GM23248 (cell line): ENCODE data around the gene ZCCHC2. TPM values are rescaled to one million over a fixed set of nuclear protein-coding genes. Genes with fewer than 3 reads are reported as not detected.

ENCODE experiments used
- DNase-seq: peaks from one replicate; pipeline ENCODE4 v3.0.0-alpha.2; 2015
- H2AFZ ChIP-seq: fragments of 200-600 bp; sonication (generic); 2 replicates; pipeline ENCODE4 v1.6.1; 2016; ENCODE audit warnings: antibody characterized with exemption
- H3F3A ChIP-seq: fragments of 200-600 bp; sonication (generic); 2 replicates; pipeline ENCODE4 v1.6.1; 2016; ENCODE audit warnings: mild to moderate bottlenecking, antibody characterized with exemption, mixed run types; ENCODE audit not compliant: insufficient read depth
- H3K27ac ChIP-seq: fragments of 200-600 bp; sonication (generic); 2 replicates; pipeline ENCODE4 v1.5.1; 2016; ENCODE audit warnings: mild to moderate bottlenecking
- H3K27me3 ChIP-seq: fragments of 200-600 bp; sonication (generic); replicated peaks from 2 replicates; pipeline ENCODE4 v1.6.1; 2016; ENCODE audit warnings: mild to moderate bottlenecking; ENCODE audit not compliant: insufficient read depth
- H3K36me3 ChIP-seq: fragments of 200-600 bp; sonication (generic); 2 replicates; pipeline ENCODE4 v1.6.1; 2016; ENCODE audit warnings: low read depth, mild to moderate bottlenecking
- H3K4me1 ChIP-seq: fragments of 200-600 bp; sonication (generic); 2 replicates; pipeline ENCODE4 v1.6.1; 2016; ENCODE audit warnings: mild to moderate bottlenecking; ENCODE audit not compliant: insufficient read depth
- H3K4me2 ChIP-seq: fragments of 200-600 bp; sonication (generic); one replicate; pipeline ENCODE4 v1.6.1; 2016; ENCODE audit warnings: mild to moderate bottlenecking; ENCODE audit not compliant: unreplicated experiment
- H3K4me3 ChIP-seq: fragments of 200-600 bp; sonication (generic); 2 replicates; pipeline ENCODE4 v1.5.1; 2016; ENCODE audit warnings: mild to moderate bottlenecking
- H3K79me2 ChIP-seq: fragments of 200-600 bp; sonication (generic); 2 replicates; pipeline ENCODE4 v1.6.1; 2016; ENCODE audit warnings: mild to moderate bottlenecking; ENCODE audit not compliant: insufficient read depth
- H3K9ac ChIP-seq: fragments of 200-600 bp; sonication (generic); 2 replicates; pipeline ENCODE4 v1.6.1; 2016; ENCODE audit warnings: mild to moderate bottlenecking
- H3K9me2 ChIP-seq: fragments of 200-600 bp; sonication (generic); 2 replicates; pipeline ENCODE4 v1.6.1; 2016; ENCODE audit warnings: mixed run types, mild to moderate bottlenecking, moderate library complexity; ENCODE audit not compliant: insufficient read depth
- H3K9me3 ChIP-seq: fragments of 200-600 bp; sonication (generic); one replicate; pipeline ENCODE4 v1.6.1; 2017; ENCODE audit warnings: low read depth
- H4K20me1 ChIP-seq: fragments of 200-600 bp; sonication (generic); 2 replicates; pipeline ENCODE4 v1.6.0; 2016; ENCODE audit not compliant: insufficient read depth
- EZH2 ChIP-seq: fragments of 200-600 bp; sonication (generic); IDR thresholded peaks from 2 replicates; pipeline ENCODE4 v1.6.1; 2018; ENCODE audit warnings: antibody characterized with exemption, mild to moderate bottlenecking; ENCODE audit not compliant: insufficient read depth, poor library complexity, severe bottlenecking
- EZH2phosphoT487 ChIP-seq: fragments of 200-600 bp; sonication (generic); IDR thresholded peaks from 2 replicates; pipeline ENCODE4 v1.6.1; 2018; ENCODE audit warnings: antibody characterized with exemption, moderate library complexity, mild to moderate bottlenecking, low read depth; ENCODE audit not compliant: insufficient read depth
- WGBS, 2 experiments: methylation state at CpG; one replicate each; pipeline ENCODE4 v1.1.6; 2015 to 2017; ENCODE audit warnings: low lambda C conversion rate in 2 of 2, low coverage in 1 of 2; ENCODE audit errors: missing lambda C conversion rate in 2 of 2; 5-methylcytosine and 5-hydroxymethylcytosine counted together
- in situ Hi-C: fragments of 300-500 bp; cut with MboI; formaldehyde crosslinking; loops from 2 replicates; pipeline ENCODE4 v1.15.0; 2020
- polyA plus RNA-seq: library from polyadenylated mRNA; unstranded; fragments of >200 nt; fragmentation: Nextera tagmentation; extraction: Ambion mirVana; gene quantifications from 2 replicates; pipeline ENCODE4 v1.2.1, GENCODE V29; 2016
- total RNA-seq: library from RNA; depleted of rRNA; stranded (reverse); fragments of >200 nt; shearing (Covaris generic); gene quantifications from 2 replicates; pipeline ENCODE4 v1.2.3, GENCODE V29; 2014

The ZCCHC2 gene
- total and polyA plus RNA-seq, 2 experiments from 2014 or later: 0.81 to 1.7 TPM

- Histone ChIP-seq H3K79me2 (no peaks in the 10 kb centered on the region), H3K4me2 (no peak overlapping the region), H3K9me2 (no peaks in the 10 kb centered on the region), H2AFZ (no peak overlapping the region), H3K4me1 (no peaks in the 10 kb centered on the region), H3K27ac (no peak overlapping the region), H3K36me3 (peaks cover 9% of the 10 kb centered on the region), H3K4me3 (no peak overlapping the region), H3K9me3 (no peaks in the 10 kb centered on the region), H3K9ac (no peak overlapping the region), H3K27me3 (no peaks in the 10 kb centered on the region), H4K20me1 (no peaks in the 10 kb centered on the region), H3F3A (no peaks in the 10 kb centered on the region)
- 72 to 79% methylated on average over 2 of the region's 2 CpGs for WGBS, 2 experiments
- TF ChIP-seq EZH2phosphoT487: no peak
- TF ChIP-seq EZH2: no peak
- DNase-seq: no peak
- in situ Hi-C loops: no loop called here
Observed at GRCh38 chr18:62577765-62578164, 54.9 kb downstream of the ZCCHC2 start.

DNA sequence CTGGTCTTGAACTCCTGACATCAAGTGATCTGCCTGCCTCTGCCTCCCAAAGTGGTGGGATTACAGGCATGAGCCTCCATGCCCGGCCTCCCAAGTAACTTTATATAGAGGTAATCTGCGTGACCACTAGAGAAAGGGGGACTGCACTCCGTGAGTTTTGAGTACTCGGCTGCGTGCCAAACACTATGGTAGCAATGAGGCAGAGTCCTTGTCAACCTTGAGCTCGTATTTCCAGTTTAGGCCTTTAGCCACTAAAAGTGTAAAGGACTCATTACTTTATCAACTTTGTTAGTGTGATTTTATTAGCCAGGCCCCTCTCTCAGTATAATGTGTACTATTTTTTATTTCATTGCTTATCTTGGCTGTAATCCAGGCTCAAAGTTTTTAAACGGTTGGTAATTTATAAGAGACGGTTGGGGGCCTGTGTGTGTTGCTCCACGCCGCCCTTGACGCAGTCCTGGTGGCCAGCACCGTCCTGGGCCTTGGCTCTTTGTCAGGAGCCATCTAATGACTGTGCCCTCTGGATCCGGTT lies 56.2 kb downstream of the ZCCHC2 start:
- Histone ChIP-seq H4K20me1 (no peaks in the 10 kb centered on the region), H3K4me3 (no peak overlapping the region), H3K9me2 (no peaks in the 10 kb centered on the region), H3F3A (no peaks in the 10 kb centered on the region), H3K9ac (no peak overlapping the region), H3K4me1 (no peaks in the 10 kb centered on the region), H2AFZ (no peak overlapping the region), H3K9me3 (no peaks in the 10 kb centered on the region), H3K36me3 (peaks cover 9% of the 10 kb centered on the region), H3K27ac (no peak overlapping the region), H3K79me2 (no peaks in the 10 kb centered on the region), H3K4me2 (no peak overlapping the region), H3K27me3 (no peaks in the 10 kb centered on the region)
- in situ Hi-C loops: no loop called here
- TF ChIP-seq EZH2 (no peak), EZH2phosphoT487 (no peak)
- WGBS, 2 experiments: 82 to 83% methylated on average over 13 of the region's 13 CpGs
- DNase-seq: no peak

- Histone ChIP-seq H4K20me1 (no peaks in the 10 kb centered on the region), H3K4me2 (no peak overlapping the region), H3K9me2 (no peaks in the 10 kb centered on the region), H3K4me3 (no peak overlapping the region), H3K27me3 (no peaks in the 10 kb centered on the region), H3K9me3 (no peaks in the 10 kb centered on the region), H3K36me3 (no peaks in the 10 kb centered on the region), H3K79me2 (no peaks in the 10 kb centered on the region), H3K27ac (no peak overlapping the region), H2AFZ (no peak overlapping the region), H3K9ac (no peak overlapping the region), H3K4me1 (peaks cover 3% of the 10 kb centered on the region; the same call in 1 of the 2 replicates), H3F3A (no peaks in the 10 kb centered on the region)
- 100% methylated on average over 2 of the region's 2 CpGs for WGBS, 2 experiments
- no peak for DNase-seq
- in situ Hi-C loops: no loop called here
- TF ChIP-seq EZH2phosphoT487 (no peak), EZH2 (no peak)
Observed at GRCh38 chr18:62583376-62583775, 60.6 kb downstream of the ZCCHC2 start.

DNA sequence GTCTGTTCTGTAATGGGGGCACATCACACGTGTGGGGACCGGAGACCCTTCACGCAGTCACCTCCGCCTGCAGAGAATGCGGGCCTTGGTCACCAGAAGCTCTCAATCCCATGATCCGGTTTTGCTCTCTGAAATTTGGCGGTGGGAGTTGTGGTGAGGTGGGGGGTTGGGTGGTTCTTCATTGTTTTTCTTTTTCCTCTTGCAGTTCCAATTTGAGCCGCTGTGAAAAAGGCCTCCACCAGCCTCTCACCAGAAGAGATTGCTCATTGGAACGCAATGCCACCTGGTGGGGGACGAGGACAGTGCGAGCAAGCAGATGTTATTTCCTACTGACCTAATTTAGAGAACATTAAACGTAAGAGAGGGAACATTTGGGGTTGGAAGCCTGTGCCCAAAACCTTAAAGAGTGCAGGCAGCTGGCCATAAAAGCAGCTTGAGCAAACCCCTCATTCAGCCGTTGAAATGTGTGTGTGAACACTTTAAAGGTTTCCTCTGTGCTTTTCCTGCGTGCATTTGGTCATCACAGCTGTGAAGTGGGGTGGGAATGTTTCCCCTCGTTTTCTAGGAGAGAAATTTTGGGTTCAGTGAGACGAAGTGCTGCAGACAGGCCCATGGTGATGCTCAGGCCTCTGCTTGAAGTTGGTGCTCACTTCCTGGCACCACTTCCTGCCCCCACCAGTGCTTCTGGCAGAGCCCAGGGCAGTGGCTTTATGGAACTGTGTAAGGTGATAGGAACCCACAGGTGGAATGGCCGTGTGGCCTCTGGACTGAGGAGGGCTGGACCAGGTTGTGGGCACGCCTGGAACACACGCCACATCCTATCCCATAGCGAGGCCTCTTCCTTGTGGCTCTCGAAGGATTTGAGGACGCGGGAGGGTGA lies 61.7 kb downstream of the ZCCHC2 start:
- WGBS, 2 experiments: 38 to 40% methylated on average over 23 of the region's 23 CpGs
- Histone ChIP-seq H3K4me1 (peaks cover 3% of the 10 kb centered on the region; the same call in 1 of the 2 replicates), H3K36me3 (no peaks in the 10 kb centered on the region), H3K4me2 (no peak overlapping the region), H4K20me1 (no peaks in the 10 kb centered on the region), H2AFZ (peak overlapping the region; percentile 61; the same call in 1 of the 2 replicates), H3K27ac (no peak overlapping the region), H3K4me3 (no peak overlapping the region), H3F3A (no peaks in the 10 kb centered on the region), H3K9me3 (no peaks in the 10 kb centered on the region), H3K9ac (no peak overlapping the region), H3K27me3 (no peaks in the 10 kb centered on the region), H3K79me2 (no peaks in the 10 kb centered on the region), H3K9me2 (no peaks in the 10 kb centered on the region)
- TF ChIP-seq EZH2 (no peak), EZH2phosphoT487 (no peak)
- peak; percentile 93 for DNase-seq
- in situ Hi-C loops: no loop called here
